Ectodermal cell (in vitro differentiated cells): ENCODE results near the gene HS3ST5.

Experiments
- H3K27ac ChIP-seq: 2 replicates; pipeline ENCODE4 v1.7.0; 2013; ENCODE audit warnings: mild to moderate bottlenecking, low read depth, low read length; ENCODE audit not compliant: insufficient read depth, poor library complexity, severe bottlenecking
- H3K27me3 ChIP-seq: 2 replicates; pipeline ENCODE4 v1.7.0; 2013; ENCODE audit warnings: mild to moderate bottlenecking, low read length; ENCODE audit not compliant: insufficient read depth, control insufficient read depth, poor library complexity, severe bottlenecking
- H3K36me3 ChIP-seq: one replicate; pipeline ENCODE4 v1.7.0; 2013; ENCODE audit warnings: low read length; ENCODE audit not compliant: control insufficient read depth, insufficient read depth
- H3K4me1 ChIP-seq: one replicate; pipeline ENCODE4 v1.7.0; 2013; ENCODE audit warnings: low read length; ENCODE audit not compliant: control insufficient read depth, insufficient read depth
- H3K4me3 ChIP-seq: 2 replicates; pipeline ENCODE4 v1.7.0; 2013; ENCODE audit warnings: low read depth, low read length, control low read depth; ENCODE audit not compliant: insufficient read depth
- H3K9me3 ChIP-seq: 2 replicates; pipeline ENCODE4 v1.7.0; 2013; ENCODE audit warnings: mild to moderate bottlenecking, low read length, moderate library complexity; ENCODE audit not compliant: control insufficient read depth
- WGBS, 2 experiments: methylation state at CpG; one replicate each; pipeline ENCODE4 v1.1.7; 2013; ENCODE audit warnings: missing lambda C conversion rate in 2 of 2; 5-methylcytosine and 5-hydroxymethylcytosine counted together

Gene HS3ST5

GRCh38 chr6:114210467-114210866 is 132.4 kb downstream of the HS3ST5 start:
- no peaks in the 10 kb centered on the region for H3K36me3 ChIP-seq
- peaks cover 3% of the 10 kb centered on the region for H3K9me3 ChIP-seq
- H3K27ac ChIP-seq, result no peak overlapping the region
- H3K4me3 ChIP-seq, result no peak overlapping the region
- H3K27me3 ChIP-seq, result no peaks in the 10 kb centered on the region
- H3K4me1 ChIP-seq, result no peaks in the 10 kb centered on the region
- 70 to 73% methylated on average over 4 of the region's 4 CpGs for WGBS, 2 experiments

- no peaks in the 10 kb centered on the region for H3K9me3 ChIP-seq
- no peak overlapping the region for H3K27ac ChIP-seq
- no peaks in the 10 kb centered on the region for H3K36me3 ChIP-seq
- H3K27me3 ChIP-seq, result no peaks in the 10 kb centered on the region
- no peaks in the 10 kb centered on the region for H3K4me1 ChIP-seq
- WGBS, 2 experiments, result 87 to 93% methylated on average over 1 to 3 of the region's 3 CpGs
- no peak overlapping the region for H3K4me3 ChIP-seq
These were observed 139.4 kb downstream of the HS3ST5 start for GRCh38 chr6:114203460-114203859.

GRCh38 chr6:114202389-114202788 is 140.4 kb downstream of the HS3ST5 start:
- Histone ChIP-seq H3K4me1 (no peaks in the 10 kb centered on the region), H3K9me3 (no peaks in the 10 kb centered on the region), H3K27me3 (no peaks in the 10 kb centered on the region), H3K36me3 (no peaks in the 10 kb centered on the region), H3K27ac (no peak overlapping the region), H3K4me3 (no peak overlapping the region)

GRCh38 chr6:114200891-114201290 is 141.9 kb downstream of the HS3ST5 start:
- no peak overlapping the region for H3K4me3 ChIP-seq
- H3K27me3 ChIP-seq, result no peaks in the 10 kb centered on the region
- no peaks in the 10 kb centered on the region for H3K36me3 ChIP-seq
- no peak overlapping the region for H3K27ac ChIP-seq
- H3K4me1 ChIP-seq, result no peaks in the 10 kb centered on the region
- 79 to 80% methylated on average over 3 of the region's 3 CpGs for WGBS, 2 experiments
- no peaks in the 10 kb centered on the region for H3K9me3 ChIP-seq

- no peak overlapping the region for H3K27ac ChIP-seq
- no peaks in the 10 kb centered on the region for H3K27me3 ChIP-seq
- no peaks in the 10 kb centered on the region for H3K36me3 ChIP-seq
- no peaks in the 10 kb centered on the region for H3K9me3 ChIP-seq
- no peak overlapping the region for H3K4me3 ChIP-seq
- H3K4me1 ChIP-seq, result peaks cover 5% of the 10 kb centered on the region
- 49 to 57% methylated on average over 6 to 7 of the region's 7 CpGs for WGBS, 2 experiments
These were observed 147.0 kb downstream of the HS3ST5 start for GRCh38 chr6:114195631-114196403.

GRCh38 chr6:114195027-114195365 is 147.8 kb downstream of the HS3ST5 start:
- no peaks in the 10 kb centered on the region for H3K36me3 ChIP-seq
- 89 to 100% methylated on average over 1 of the region's 1 CpG for WGBS, 2 experiments

GRCh38 chr6:114194362-114195026 is 148.3 kb downstream of the HS3ST5 start:
- H3K4me3 ChIP-seq, result no peak overlapping the region
- no peaks in the 10 kb centered on the region for H3K36me3 ChIP-seq

More at GRCh38 chr6:114195027-114195365, 147.8 kb downstream of the HS3ST5 start:
- no peaks in the 10 kb centered on the region for H3K9me3 ChIP-seq
- peaks cover 5% of the 10 kb centered on the region for H3K4me1 ChIP-seq
- no peak overlapping the region for H3K4me3 ChIP-seq
- no peaks in the 10 kb centered on the region for H3K27me3 ChIP-seq
- H3K27ac ChIP-seq, result no peak overlapping the region

GRCh38 chr6:114187563-114187962 is 155.3 kb downstream of the HS3ST5 start:
- H3K4me3 ChIP-seq, result no peak overlapping the region
- 94 to 96% methylated on average over 3 to 4 of the region's 4 CpGs for WGBS, 2 experiments
- H3K4me1 ChIP-seq, result no peaks in the 10 kb centered on the region
- no peak overlapping the region for H3K27ac ChIP-seq
- no peaks in the 10 kb centered on the region for H3K9me3 ChIP-seq
- no peaks in the 10 kb centered on the region for H3K27me3 ChIP-seq
- no peaks in the 10 kb centered on the region for H3K36me3 ChIP-seq

More at GRCh38 chr6:114194362-114195026, 148.3 kb downstream of the HS3ST5 start:
- H3K9me3 ChIP-seq, result no peaks in the 10 kb centered on the region
- 79 to 81% methylated on average over 4 of the region's 4 CpGs for WGBS, 2 experiments
- no peak overlapping the region for H3K27ac ChIP-seq
- H3K27me3 ChIP-seq, result no peaks in the 10 kb centered on the region
- peaks cover 5% of the 10 kb centered on the region for H3K4me1 ChIP-seq

GRCh38 chr6:114181664-114182063 is 161.2 kb downstream of the HS3ST5 start:
- WGBS, 2 experiments, result 58 to 100% methylated on average over 2 to 3 of the region's 3 CpGs
- Histone ChIP-seq H3K4me1 (no peaks in the 10 kb centered on the region), H3K27ac (no peak overlapping the region), H3K36me3 (no peaks in the 10 kb centered on the region), H3K4me3 (no peak overlapping the region), H3K27me3 (no peaks in the 10 kb centered on the region), H3K9me3 (no peaks in the 10 kb centered on the region)

GRCh38 chr6:114179411-114179810 is 163.4 kb downstream of the HS3ST5 start:
- H3K27me3 ChIP-seq, result no peaks in the 10 kb centered on the region
- WGBS, 2 experiments, result 88 to 93% methylated on average over 1 of the region's 1 CpG

More at GRCh38 chr6:114179411-114179810, 163.4 kb downstream of the HS3ST5 start:
- Histone ChIP-seq H3K36me3 (no peaks in the 10 kb centered on the region), H3K27ac (no peak overlapping the region), H3K9me3 (no peaks in the 10 kb centered on the region), H3K4me1 (peaks cover 3% of the 10 kb centered on the region), H3K4me3 (no peak overlapping the region)
